WTC11 (cell line): Measurements from ENCODE around the gene VAMP2. TPM values are rescaled to one million over a fixed set of nuclear protein-coding genes. Genes with fewer than 3 reads are reported as not detected.
A peak's percentile ranks its signal among the peaks of the same experiment; 100 is the strongest.

Experiments
- ATAC-seq: fragments of 200-7000 bp; cut with Tn5 transposase; 2 replicates; pipeline ENCODE4 v1.10.0; 2021; ENCODE audit warnings: mild to moderate bottlenecking, moderate library complexity
- CTCF ChIA-PET: fragments of 300-600 bp; sonication (Branson Sonifier 250); formaldehyde crosslinking; loops from one replicate; lab custom pipeline; 2021; ENCODE audit warnings: antibody characterized with exemption; lab: Charles Lee
- POLR2A ChIA-PET: fragments of 350-600 bp; sonication (Branson Sonifier 250); formaldehyde crosslinking; loops from one replicate; lab custom pipeline; 2021; ENCODE audit warnings: antibody characterized with exemption; lab: Charles Lee
- DNase-seq: peaks from one replicate; pipeline ENCODE4 v3.0.0; 2021; ENCODE audit warnings: low spot score
- H3K27ac Mint-ChIP-seq: 2 replicates; pipeline ENCODE4 v1.8.0; 2021; ENCODE audit warnings: mixed read lengths
- H3K27me3 Mint-ChIP-seq: 2 replicates; pipeline ENCODE4 v1.8.0; 2021; ENCODE audit warnings: low read depth, mild to moderate bottlenecking, moderate library complexity, mixed read lengths
- H3K36me3 Mint-ChIP-seq: 2 replicates; pipeline ENCODE4 v1.8.0; 2021; ENCODE audit warnings: mixed read lengths
- H3K4me1 Mint-ChIP-seq: 2 replicates; pipeline ENCODE4 v1.8.0; 2022; ENCODE audit warnings: mixed read lengths
- H3K4me3 Mint-ChIP-seq: 2 replicates; pipeline ENCODE4 v1.8.0; 2021; ENCODE audit warnings: mild to moderate bottlenecking, moderate library complexity, mixed read lengths
- H3K9me3 Mint-ChIP-seq: 2 replicates; pipeline ENCODE4 v1.8.0; 2021; ENCODE audit warnings: mixed read lengths
- CBFB ChIP-seq: sonication (generic); formaldehyde crosslinking; IDR thresholded peaks from 2 replicates; pipeline ENCODE4 v1.8.1; 2022; ENCODE audit warnings: mild to moderate bottlenecking, low read depth, missing genetic modification reagents
- ETV6 ChIP-seq: sonication (generic); formaldehyde crosslinking; IDR thresholded peaks from 2 replicates; pipeline ENCODE4 v1.8.1; 2022; ENCODE audit warnings: mild to moderate bottlenecking, missing genetic modification reagents
- IRF2 ChIP-seq: sonication (generic); formaldehyde crosslinking; IDR thresholded peaks from 2 replicates; pipeline ENCODE4 v1.8.0; 2022; ENCODE audit warnings: low read depth, missing genetic modification reagents, borderline replicate concordance
- JAZF1 ChIP-seq: fragments of 250-450 bp; sonication (Bioruptor Pico); IDR thresholded peaks from 2 replicates; pipeline ENCODE4 v1.9.0; 2021; ENCODE audit warnings: moderate library complexity, mild to moderate bottlenecking, inconsistent platforms
- MXD4 ChIP-seq: fragments of 250-450 bp; sonication (Bioruptor Pico); IDR thresholded peaks from 2 replicates; pipeline ENCODE4 v1.8.0; 2021; ENCODE audit warnings: mild to moderate bottlenecking, moderate library complexity, borderline replicate concordance
- NFYB ChIP-seq: sonication (generic); formaldehyde crosslinking; conservative IDR thresholded peaks from 2 replicates; pipeline ENCODE4 v1.8.0; 2022; ENCODE audit warnings: low read depth, missing genetic modification reagents
- NR1H2 ChIP-seq: sonication (generic); formaldehyde crosslinking; IDR thresholded peaks from 2 replicates; pipeline ENCODE4 v1.9.0; 2021; ENCODE audit warnings: mild to moderate bottlenecking, moderate library complexity, missing genetic modification reagents
- PRRX2 ChIP-seq: fragments of 250-450 bp; sonication (Bioruptor Pico); IDR thresholded peaks from 2 replicates; pipeline ENCODE4 v1.8.0; 2021; ENCODE audit warnings: mild to moderate bottlenecking
- SMAD4 ChIP-seq: sonication (generic); formaldehyde crosslinking; IDR thresholded peaks from 2 replicates; pipeline ENCODE4 v1.8.0; 2022; ENCODE audit warnings: mild to moderate bottlenecking, missing genetic modification reagents
- ZNF138 ChIP-seq: sonication (generic); formaldehyde crosslinking; conservative IDR thresholded peaks from 2 replicates; pipeline ENCODE4 v1.8.1; 2022; ENCODE audit warnings: mild to moderate bottlenecking, moderate library complexity, missing genetic modification reagents
- ZNF263 ChIP-seq: sonication (generic); formaldehyde crosslinking; IDR thresholded peaks from 2 replicates; pipeline ENCODE4 v1.8.1; 2022; ENCODE audit warnings: low read depth, mild to moderate bottlenecking, moderate library complexity, missing genetic modification reagents
- ZNF396 ChIP-seq: fragments of 250-450 bp; sonication (Bioruptor Pico); IDR thresholded peaks from 2 replicates; pipeline ENCODE4 v1.8.0; 2021; ENCODE audit warnings: mild to moderate bottlenecking, moderate library complexity, borderline replicate concordance
- total RNA-seq: library from RNA; stranded (reverse); gene quantifications from 3 replicates; pipeline ENCODE4 v1.2.3, GENCODE V29; 2021
- TF ChIP-seq, protein P1 (sequence below): sonication (generic); formaldehyde crosslinking; IDR thresholded peaks from 2 replicates; pipeline ENCODE4 v1.8.0; 2022; ENCODE audit warnings: mild to moderate bottlenecking, missing genetic modification reagents
- TF ChIP-seq, protein P2 (sequence below): fragments of 200-600 bp; IDR thresholded peaks from 2 replicates; pipeline ENCODE4 v1.8.0; 2022; ENCODE audit warnings: antibody characterized with exemption
- TF ChIP-seq, protein P3 (sequence below): sonication (generic); formaldehyde crosslinking; IDR thresholded peaks from 2 replicates; pipeline ENCODE4 v1.8.1; 2023; ENCODE audit warnings: mild to moderate bottlenecking, moderate library complexity, missing genetic modification reagents
- TF ChIP-seq, protein P4 (sequence below): sonication (generic); formaldehyde crosslinking; IDR thresholded peaks from 2 replicates; pipeline ENCODE4 v1.8.0; 2022; ENCODE audit warnings: mild to moderate bottlenecking, missing genetic modification reagents
- TF ChIP-seq, protein P5 (sequence below): fragments of 250-450 bp; sonication (Bioruptor Pico); conservative IDR thresholded peaks from 2 replicates; pipeline ENCODE4 v1.9.0; 2021; ENCODE audit warnings: mild to moderate bottlenecking
- TF ChIP-seq, protein P6 (sequence below): sonication (generic); formaldehyde crosslinking; IDR thresholded peaks from 2 replicates; pipeline ENCODE4 v1.8.0; 2022; ENCODE audit warnings: mild to moderate bottlenecking, missing genetic modification reagents
- TF ChIP-seq, protein P7 (sequence below): fragments of 250-450 bp; sonication (Bioruptor Pico); IDR thresholded peaks from 2 replicates; pipeline ENCODE4 v2.1.2; 2022; ENCODE audit warnings: mild to moderate bottlenecking, moderate library complexity
- TF ChIP-seq, protein P8 (sequence below): fragments of 250-450 bp; sonication (Bioruptor Pico); IDR thresholded peaks from 2 replicates; pipeline ENCODE4 v1.9.0; 2021; ENCODE audit warnings: mild to moderate bottlenecking
- TF ChIP-seq, protein P9 (sequence below): sonication (generic); formaldehyde crosslinking; IDR thresholded peaks from 2 replicates; pipeline ENCODE4 v1.8.0; 2022; ENCODE audit warnings: mild to moderate bottlenecking, missing genetic modification reagents

VAMP2 gene
- total RNA-seq, 1 experiment from 2014 or later: 27.4 TPM

DNA sequence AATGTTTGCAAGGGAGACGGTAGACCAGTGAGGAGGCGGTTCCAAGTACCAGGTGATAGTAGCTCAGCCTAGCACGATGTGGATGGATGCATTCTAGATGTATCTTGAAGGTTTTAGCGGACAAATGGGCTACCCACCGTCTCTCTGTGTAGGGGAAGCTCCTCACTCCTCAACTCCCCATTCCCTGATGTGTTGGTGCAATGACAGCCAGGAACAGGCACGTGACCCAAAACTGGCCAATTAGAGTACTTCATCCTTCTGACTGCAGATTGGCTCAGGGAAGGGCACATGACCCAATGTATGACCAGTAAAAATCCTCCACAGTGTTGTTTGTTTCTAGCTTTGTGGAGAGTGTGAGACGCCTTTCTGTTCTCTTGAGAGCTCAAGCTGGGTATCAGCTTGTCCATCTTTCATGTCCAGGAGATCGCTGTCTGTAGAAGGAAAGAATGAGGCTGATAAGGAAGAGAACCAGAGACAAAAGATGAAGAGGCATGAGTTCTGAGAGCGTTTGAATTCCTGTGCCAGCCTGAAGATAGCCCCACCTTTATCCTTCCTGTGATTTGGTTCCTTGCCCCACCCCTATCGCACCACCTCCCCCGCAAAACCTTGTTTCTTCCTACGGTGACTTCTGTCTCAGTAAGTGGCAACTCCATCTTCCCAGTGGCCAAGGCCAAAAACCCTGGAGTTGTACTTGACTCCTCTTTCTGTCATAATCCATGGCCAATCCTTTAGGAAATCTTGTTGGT, 29.5 kb upstream of the VAMP2 start:
- DNase-seq (peak; percentile 74), ATAC-seq (peak; percentile 46)
- POLR2A ChIA-PET: interaction anchor here (0.7 to 2.0 kb wide), 8 partner anchors 9 to 56 kb away, joined by 3 to 12 read pairs (median 4); partner anchors contain the start of genes AURKB and CTC1
- H3K36me3 Mint-ChIP-seq: no peaks in the 10 kb centered on the region
- H3K4me3 Mint-ChIP-seq: no peak overlapping the region
- CTCF ChIA-PET: interaction anchor here (0.9 to 1.7 kb wide), 7 partner anchors 9 to 132 kb away, joined by 3 to 5 read pairs (median 3); no protein-coding TSS in a partner anchor
- no peak overlapping the region for H3K27ac Mint-ChIP-seq
- peaks cover 7% of the 10 kb centered on the region for H3K4me1 Mint-ChIP-seq
- no peaks in the 10 kb centered on the region; the same call in 1 of the 2 replicates for H3K27me3 Mint-ChIP-seq
- no peaks in the 10 kb centered on the region for H3K9me3 Mint-ChIP-seq
- TF ChIP-seq ZNF138 (no peak), NR1H2 (no peak), ETV6 (peak; percentile 1; the same call in 1 of the 2 replicates), MXD4 (CRISPR knock-in tag) (no peak), NFYB (CRISPR knock-in tag) (peak; percentile 42), JAZF1 (CRISPR knock-in tag) (no peak), SMAD4 (CRISPR knock-in tag) (no peak), ZNF396 (CRISPR knock-in tag) (no peak), PRRX2 (CRISPR knock-in tag) (no peak), ZNF263 (CRISPR knock-in tag) (no peak), CBFB (no peak), IRF2 (CRISPR knock-in tag) (no peak)
- TF ChIP-seq, protein P1, sequence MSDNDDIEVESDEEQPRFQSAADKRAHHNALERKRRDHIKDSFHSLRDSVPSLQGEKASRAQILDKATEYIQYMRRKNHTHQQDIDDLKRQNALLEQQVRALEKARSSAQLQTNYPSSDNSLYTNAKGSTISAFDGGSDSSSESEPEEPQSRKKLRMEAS (CRISPR knock-in tag): peak; percentile 72; the same call in 1 of the 2 replicates
- TF ChIP-seq, protein P2, sequence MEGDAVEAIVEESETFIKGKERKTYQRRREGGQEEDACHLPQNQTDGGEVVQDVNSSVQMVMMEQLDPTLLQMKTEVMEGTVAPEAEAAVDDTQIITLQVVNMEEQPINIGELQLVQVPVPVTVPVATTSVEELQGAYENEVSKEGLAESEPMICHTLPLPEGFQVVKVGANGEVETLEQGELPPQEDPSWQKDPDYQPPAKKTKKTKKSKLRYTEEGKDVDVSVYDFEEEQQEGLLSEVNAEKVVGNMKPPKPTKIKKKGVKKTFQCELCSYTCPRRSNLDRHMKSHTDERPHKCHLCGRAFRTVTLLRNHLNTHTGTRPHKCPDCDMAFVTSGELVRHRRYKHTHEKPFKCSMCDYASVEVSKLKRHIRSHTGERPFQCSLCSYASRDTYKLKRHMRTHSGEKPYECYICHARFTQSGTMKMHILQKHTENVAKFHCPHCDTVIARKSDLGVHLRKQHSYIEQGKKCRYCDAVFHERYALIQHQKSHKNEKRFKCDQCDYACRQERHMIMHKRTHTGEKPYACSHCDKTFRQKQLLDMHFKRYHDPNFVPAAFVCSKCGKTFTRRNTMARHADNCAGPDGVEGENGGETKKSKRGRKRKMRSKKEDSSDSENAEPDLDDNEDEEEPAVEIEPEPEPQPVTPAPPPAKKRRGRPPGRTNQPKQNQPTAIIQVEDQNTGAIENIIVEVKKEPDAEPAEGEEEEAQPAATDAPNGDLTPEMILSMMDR: no peak
- TF ChIP-seq, protein P3, sequence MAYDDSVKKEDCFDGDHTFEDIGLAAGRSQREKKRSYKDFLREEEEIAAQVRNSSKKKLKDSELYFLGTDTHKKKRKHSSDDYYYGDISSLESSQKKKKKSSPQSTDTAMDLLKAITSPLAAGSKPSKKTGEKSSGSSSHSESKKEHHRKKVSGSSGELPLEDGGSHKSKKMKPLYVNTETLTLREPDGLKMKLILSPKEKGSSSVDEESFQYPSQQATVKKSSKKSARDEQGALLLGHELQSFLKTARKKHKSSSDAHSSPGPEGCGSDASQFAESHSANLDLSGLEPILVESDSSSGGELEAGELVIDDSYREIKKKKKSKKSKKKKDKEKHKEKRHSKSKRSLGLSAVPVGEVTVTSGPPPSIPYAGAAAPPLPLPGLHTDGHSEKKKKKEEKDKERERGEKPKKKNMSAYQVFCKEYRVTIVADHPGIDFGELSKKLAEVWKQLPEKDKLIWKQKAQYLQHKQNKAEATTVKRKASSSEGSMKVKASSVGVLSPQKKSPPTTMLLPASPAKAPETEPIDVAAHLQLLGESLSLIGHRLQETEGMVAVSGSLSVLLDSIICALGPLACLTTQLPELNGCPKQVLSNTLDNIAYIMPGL (CRISPR knock-in tag): no peak
- TF ChIP-seq, protein P4, sequence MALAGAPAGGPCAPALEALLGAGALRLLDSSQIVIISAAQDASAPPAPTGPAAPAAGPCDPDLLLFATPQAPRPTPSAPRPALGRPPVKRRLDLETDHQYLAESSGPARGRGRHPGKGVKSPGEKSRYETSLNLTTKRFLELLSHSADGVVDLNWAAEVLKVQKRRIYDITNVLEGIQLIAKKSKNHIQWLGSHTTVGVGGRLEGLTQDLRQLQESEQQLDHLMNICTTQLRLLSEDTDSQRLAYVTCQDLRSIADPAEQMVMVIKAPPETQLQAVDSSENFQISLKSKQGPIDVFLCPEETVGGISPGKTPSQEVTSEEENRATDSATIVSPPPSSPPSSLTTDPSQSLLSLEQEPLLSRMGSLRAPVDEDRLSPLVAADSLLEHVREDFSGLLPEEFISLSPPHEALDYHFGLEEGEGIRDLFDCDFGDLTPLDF (CRISPR knock-in tag): no peak
- TF ChIP-seq, protein P5, sequence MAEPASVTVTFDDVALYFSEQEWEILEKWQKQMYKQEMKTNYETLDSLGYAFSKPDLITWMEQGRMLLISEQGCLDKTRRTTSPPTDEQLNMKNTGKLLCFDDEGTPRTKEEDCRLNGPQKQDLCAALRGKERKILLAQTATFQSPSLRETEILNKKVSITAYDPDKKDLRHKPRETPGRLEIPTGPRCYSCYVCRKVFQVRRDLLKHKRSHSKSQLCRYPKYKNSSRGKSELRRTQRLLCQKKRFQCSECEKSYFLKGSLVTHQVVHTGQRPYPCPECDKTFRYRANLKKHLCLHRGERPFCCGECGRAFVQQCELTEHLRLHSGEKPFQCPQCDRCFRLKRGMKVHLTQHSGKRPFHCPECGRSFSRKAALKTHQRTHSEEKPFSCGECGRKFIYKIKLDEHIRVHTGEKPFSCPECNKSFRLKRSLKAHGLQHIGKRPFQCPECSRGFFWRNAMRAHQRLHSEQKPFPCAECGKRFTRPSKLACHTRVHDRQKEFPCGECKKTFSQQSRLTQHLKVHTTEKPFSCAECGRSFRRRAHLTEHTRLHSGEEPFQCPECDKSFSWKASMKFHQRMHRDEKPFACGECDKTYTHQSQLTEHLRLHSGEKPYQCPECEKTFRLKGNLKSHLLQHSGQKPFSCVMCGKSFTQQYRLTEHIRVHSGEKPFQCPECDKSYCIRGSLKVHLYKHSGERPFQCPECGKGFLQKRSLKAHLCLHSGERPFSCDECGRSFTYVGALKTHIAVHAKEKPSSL: no peak
- TF ChIP-seq, protein P6, sequence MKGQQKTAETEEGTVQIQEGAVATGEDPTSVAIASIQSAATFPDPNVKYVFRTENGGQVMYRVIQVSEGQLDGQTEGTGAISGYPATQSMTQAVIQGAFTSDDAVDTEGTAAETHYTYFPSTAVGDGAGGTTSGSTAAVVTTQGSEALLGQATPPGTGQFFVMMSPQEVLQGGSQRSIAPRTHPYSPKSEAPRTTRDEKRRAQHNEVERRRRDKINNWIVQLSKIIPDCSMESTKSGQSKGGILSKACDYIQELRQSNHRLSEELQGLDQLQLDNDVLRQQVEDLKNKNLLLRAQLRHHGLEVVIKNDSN (CRISPR knock-in tag): peak; percentile 99
- TF ChIP-seq, protein P7, sequence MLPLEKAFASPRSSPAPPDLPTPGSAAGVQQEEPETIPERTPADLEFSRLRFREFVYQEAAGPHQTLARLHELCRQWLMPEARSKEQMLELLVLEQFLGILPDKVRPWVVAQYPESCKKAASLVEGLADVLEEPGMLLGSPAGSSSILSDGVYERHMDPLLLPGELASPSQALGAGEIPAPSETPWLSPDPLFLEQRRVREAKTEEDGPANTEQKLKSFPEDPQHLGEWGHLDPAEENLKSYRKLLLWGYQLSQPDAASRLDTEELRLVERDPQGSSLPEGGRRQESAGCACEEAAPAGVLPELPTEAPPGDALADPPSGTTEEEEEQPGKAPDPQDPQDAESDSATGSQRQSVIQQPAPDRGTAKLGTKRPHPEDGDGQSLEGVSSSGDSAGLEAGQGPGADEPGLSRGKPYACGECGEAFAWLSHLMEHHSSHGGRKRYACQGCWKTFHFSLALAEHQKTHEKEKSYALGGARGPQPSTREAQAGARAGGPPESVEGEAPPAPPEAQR (CRISPR knock-in tag): no peak
- TF ChIP-seq, protein P8, sequence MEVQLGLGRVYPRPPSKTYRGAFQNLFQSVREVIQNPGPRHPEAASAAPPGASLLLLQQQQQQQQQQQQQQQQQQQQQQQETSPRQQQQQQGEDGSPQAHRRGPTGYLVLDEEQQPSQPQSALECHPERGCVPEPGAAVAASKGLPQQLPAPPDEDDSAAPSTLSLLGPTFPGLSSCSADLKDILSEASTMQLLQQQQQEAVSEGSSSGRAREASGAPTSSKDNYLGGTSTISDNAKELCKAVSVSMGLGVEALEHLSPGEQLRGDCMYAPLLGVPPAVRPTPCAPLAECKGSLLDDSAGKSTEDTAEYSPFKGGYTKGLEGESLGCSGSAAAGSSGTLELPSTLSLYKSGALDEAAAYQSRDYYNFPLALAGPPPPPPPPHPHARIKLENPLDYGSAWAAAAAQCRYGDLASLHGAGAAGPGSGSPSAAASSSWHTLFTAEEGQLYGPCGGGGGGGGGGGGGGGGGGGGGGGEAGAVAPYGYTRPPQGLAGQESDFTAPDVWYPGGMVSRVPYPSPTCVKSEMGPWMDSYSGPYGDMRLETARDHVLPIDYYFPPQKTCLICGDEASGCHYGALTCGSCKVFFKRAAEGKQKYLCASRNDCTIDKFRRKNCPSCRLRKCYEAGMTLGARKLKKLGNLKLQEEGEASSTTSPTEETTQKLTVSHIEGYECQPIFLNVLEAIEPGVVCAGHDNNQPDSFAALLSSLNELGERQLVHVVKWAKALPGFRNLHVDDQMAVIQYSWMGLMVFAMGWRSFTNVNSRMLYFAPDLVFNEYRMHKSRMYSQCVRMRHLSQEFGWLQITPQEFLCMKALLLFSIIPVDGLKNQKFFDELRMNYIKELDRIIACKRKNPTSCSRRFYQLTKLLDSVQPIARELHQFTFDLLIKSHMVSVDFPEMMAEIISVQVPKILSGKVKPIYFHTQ: no peak
- TF ChIP-seq, protein P9, sequence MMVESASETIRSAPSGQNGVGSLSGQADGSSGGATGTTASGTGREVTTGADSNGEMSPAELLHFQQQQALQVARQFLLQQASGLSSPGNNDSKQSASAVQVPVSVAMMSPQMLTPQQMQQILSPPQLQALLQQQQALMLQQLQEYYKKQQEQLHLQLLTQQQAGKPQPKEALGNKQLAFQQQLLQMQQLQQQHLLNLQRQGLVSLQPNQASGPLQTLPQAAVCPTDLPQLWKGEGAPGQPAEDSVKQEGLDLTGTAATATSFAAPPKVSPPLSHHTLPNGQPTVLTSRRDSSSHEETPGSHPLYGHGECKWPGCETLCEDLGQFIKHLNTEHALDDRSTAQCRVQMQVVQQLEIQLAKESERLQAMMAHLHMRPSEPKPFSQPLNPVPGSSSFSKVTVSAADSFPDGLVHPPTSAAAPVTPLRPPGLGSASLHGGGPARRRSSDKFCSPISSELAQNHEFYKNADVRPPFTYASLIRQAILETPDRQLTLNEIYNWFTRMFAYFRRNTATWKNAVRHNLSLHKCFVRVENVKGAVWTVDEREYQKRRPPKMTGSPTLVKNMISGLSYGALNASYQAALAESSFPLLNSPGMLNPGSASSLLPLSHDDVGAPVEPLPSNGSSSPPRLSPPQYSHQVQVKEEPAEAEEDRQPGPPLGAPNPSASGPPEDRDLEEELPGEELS (CRISPR knock-in tag): no peak
